Fibroblast of the aortic adventitia (primary cell): ENCODE measurements around the gene TMEM150A. TPM values are rescaled to one million over a fixed set of nuclear protein-coding genes. Genes with fewer than 3 reads are reported as not detected.

Source experiments
- DNase-seq: peaks from one replicate; pipeline ENCODE4 v3.0.0-alpha.2; 2010; ENCODE audit warnings: low read depth
- H3K4me3 ChIP-seq: 2 replicates; pipeline ENCODE4 v1.5.1; 2011; ENCODE audit warnings: low read depth, mild to moderate bottlenecking, control low read depth, low read length, moderate library complexity
- total RNA-seq: library from RNA; depleted of rRNA; stranded (reverse); fragments of >200 nt; gene quantifications from 2 replicates; pipeline ENCODE4 v1.2.3, GENCODE V29; 2012; ENCODE audit warnings: low replicate concordance
- TF ChIP-seq, protein P1 (sequence below): IDR thresholded peaks from 2 replicates; pipeline ENCODE4 v1.5.1; 2011; ENCODE audit warnings: mild to moderate bottlenecking, low read length, control low read depth, inconsistent platforms; ENCODE audit not compliant: insufficient read depth

The TMEM150A gene
- total RNA-seq, 1 donor: 8.6 TPM

DNA sequence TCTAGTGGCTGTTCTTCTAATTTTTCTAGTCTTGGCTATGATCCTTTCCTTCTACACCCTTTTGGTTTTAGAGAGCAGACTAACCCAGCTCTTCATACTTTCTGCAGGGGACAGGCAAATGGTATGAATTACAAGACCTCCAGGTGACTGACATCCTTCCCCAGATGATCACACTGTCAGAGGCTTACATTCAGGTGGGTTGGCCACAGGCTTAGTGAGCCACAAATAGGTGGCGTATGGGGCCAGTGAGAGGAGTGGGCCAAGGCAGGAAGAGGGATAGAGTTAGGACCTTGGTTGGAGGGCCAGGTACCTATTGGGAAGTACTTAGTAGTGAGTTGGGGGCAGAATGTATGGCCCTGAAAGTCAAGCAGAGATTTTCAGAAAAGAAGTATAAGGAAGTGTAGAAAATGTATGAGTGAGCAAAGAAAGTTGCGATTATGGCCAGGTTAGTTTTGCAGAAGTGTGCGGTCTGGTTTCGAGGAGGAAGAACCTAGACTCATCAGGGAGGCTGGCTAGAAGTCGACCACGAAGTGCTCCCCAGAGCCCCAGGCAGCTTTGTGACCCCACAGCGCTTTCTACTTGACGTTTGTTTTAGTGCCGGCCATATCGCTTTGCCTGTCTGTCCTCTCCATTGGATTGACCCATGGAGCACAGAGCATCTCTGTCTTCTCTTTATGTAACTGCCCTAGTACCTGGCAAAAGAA lies 45.5 kb upstream of the TMEM150A start:
- H3K4me3 ChIP-seq: no peak overlapping the region
- TF ChIP-seq, protein P1, sequence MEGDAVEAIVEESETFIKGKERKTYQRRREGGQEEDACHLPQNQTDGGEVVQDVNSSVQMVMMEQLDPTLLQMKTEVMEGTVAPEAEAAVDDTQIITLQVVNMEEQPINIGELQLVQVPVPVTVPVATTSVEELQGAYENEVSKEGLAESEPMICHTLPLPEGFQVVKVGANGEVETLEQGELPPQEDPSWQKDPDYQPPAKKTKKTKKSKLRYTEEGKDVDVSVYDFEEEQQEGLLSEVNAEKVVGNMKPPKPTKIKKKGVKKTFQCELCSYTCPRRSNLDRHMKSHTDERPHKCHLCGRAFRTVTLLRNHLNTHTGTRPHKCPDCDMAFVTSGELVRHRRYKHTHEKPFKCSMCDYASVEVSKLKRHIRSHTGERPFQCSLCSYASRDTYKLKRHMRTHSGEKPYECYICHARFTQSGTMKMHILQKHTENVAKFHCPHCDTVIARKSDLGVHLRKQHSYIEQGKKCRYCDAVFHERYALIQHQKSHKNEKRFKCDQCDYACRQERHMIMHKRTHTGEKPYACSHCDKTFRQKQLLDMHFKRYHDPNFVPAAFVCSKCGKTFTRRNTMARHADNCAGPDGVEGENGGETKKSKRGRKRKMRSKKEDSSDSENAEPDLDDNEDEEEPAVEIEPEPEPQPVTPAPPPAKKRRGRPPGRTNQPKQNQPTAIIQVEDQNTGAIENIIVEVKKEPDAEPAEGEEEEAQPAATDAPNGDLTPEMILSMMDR: no peak
- no peak for DNase-seq

DNA sequence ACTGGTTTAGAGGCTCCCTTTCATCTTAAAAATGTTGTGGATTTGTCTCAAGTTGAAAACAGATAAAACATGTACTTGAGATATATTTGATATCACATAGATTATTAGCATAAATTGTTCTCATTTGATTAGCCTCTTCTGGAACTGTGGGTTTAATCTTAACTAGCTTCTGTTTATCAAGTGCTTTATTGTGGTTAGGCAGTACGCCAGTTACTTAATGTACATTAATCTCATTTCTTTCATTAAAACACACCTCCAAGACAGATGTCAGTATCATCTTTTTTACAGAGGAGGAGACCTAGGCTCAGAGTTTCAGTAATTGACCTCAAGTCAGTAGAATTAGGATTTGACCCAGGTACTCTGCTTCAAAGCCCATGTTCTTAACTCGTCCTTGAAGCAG lies 43.7 kb upstream of the TMEM150A start:
- TF ChIP-seq, protein P1: no peak
- H3K4me3 ChIP-seq: no peak overlapping the region
- DNase-seq: no peak

DNA sequence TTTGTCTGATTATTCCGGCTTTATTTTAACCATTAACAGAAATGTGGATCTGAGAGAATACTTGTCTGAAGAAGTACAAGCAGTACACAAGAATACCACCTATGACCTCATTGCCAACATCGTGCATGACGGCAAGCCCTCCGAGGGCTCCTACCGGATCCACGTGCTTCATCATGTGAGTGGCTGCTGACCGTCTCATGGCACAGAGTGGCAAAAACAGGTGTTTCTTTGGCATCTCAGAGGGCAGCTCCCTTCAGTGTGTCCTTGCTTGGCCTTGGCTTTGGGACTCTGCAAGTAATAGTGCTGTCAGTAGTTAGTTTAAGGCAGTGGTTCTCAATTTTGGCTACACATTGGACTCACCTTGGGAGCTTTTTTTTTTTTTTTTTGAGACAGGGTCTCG lies 42.4 kb upstream of the TMEM150A start:
- TF ChIP-seq, protein P1: no peak
- no peak overlapping the region for H3K4me3 ChIP-seq
- DNase-seq: no peak

DNA sequence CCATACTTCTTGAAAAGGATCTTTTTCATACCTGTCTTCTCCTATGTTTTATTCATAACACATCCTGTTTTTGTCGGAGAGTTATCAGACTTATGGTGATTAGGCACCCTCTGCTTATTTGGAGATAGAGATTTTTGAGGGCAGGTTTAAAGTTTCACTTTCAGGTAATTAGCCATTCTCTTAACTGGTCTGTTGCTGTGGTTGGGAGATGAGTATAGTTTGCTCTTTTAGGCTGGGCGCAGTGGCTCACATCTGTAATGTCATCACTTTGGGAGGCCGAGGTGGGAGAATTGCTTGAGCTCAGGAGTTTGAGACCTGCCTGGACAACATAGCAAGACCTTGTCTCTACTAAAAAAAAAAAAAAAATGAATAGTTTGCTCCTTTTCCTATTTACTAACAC lies 40.2 kb upstream of the TMEM150A start:
- TF ChIP-seq, protein P1: no peak
- DNase-seq: no peak
- H3K4me3 ChIP-seq: no peak overlapping the region

DNA sequence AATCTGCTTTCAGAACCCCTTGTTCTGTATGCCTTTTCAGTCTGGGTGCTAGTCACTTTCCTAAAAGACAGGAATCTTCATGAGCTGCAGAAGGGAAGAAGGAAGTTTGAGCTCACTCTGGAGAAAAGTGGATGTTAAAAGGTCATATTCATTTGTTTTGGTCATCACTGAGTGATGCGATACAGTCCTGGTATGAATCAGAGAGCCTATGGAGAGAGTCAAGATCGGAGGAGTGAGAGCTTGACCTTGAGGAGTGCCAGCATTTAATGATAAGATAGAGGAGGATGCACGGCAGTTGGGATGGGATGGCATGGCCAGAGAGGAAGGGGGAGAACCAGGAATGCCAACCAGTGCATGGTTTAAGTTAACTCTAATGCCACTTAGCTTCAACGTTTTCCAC lies 33.1 kb upstream of the TMEM150A start:
- DNase-seq: no peak
- TF ChIP-seq, protein P1: no peak
- no peak overlapping the region for H3K4me3 ChIP-seq

DNA sequence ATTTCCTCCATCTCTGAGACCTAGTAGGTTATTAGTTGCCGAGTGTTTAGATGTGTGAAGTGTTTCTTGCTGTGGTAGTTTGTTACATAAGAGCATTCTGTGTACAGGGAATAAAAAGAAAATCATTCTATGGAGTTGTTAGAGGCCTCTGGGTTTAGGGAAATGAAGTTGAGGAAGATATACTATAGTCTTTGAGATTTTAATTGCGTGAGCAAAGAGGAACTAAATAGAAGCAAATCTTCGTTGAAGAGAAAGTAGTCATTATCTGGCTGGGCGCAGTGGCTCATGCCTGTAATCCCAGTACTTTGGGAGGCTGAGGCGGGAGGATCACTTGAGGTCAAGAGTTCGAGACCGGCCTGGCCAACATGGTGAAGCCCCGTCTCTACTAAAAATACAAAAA lies 32.5 kb upstream of the TMEM150A start:
- TF ChIP-seq, protein P1: no peak
- no peak overlapping the region for H3K4me3 ChIP-seq
- no peak for DNase-seq

DNA sequence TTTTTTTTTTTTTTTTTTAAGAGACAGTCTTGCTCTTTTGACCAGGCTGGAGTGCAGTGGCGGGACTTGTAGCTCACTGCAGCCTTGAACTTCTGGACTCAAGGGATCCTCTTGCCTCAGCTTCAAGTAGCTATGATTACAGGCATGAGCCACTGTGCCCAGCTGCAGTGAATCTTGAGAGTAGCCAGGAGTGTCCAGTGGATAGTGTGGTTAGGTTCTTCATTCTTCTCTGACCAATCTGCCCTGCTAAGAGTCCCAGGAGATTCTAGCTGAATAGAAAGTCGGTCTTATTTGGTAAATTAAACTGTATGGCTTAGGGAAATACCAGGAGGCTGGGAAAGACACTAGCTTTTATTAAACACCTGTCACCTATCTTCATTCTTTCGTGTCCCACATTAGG lies 28.8 kb upstream of the TMEM150A start:
- H3K4me3 ChIP-seq: no peak overlapping the region
- DNase-seq: no peak
- TF ChIP-seq, protein P1: no peak
